ENCODE results near the gene AGPAT4.

DNA sequence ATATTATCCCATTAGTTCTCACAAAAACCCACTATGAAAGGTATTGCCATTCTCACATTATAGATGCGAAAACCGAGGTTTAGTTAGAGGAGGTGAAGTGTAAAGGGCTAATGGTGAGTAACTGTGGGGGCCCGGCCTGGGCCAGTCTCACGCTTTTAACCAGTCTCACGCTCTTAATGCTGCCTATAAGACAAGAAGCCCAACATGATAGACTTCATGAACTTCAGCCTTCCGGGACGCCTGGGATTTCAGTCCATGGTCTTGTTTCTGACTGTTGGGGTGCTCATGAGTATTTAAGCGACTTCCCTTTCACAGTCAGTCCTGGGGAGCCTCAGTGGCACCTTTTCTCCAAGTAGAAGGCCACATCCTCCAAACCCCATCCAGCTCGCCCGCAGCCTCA is 31.7 kb downstream of the AGPAT4 start:
- TF ChIP-seq, protein P1, sequence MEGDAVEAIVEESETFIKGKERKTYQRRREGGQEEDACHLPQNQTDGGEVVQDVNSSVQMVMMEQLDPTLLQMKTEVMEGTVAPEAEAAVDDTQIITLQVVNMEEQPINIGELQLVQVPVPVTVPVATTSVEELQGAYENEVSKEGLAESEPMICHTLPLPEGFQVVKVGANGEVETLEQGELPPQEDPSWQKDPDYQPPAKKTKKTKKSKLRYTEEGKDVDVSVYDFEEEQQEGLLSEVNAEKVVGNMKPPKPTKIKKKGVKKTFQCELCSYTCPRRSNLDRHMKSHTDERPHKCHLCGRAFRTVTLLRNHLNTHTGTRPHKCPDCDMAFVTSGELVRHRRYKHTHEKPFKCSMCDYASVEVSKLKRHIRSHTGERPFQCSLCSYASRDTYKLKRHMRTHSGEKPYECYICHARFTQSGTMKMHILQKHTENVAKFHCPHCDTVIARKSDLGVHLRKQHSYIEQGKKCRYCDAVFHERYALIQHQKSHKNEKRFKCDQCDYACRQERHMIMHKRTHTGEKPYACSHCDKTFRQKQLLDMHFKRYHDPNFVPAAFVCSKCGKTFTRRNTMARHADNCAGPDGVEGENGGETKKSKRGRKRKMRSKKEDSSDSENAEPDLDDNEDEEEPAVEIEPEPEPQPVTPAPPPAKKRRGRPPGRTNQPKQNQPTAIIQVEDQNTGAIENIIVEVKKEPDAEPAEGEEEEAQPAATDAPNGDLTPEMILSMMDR (conservative IDR thresholded peaks at IDR 0.05; ENCODE audit: low read depth, low read length), result no peak
- no peak for TF ChIP-seq EZH2 (IDR thresholded peaks at IDR 0.05; ENCODE audit: borderline replicate concordance, low read depth, low read length, poor library complexity, severe bottlenecking)

Measured in A673 (cell line).